Measurements from ENCODE around the gene CXCL9. TPM values are rescaled to one million over a fixed set of nuclear protein-coding genes. Genes with fewer than 3 reads are reported as not detected.

Gene CXCL9
- total RNA-seq, 2 donors from 2014 or later, result not detected

DNA sequence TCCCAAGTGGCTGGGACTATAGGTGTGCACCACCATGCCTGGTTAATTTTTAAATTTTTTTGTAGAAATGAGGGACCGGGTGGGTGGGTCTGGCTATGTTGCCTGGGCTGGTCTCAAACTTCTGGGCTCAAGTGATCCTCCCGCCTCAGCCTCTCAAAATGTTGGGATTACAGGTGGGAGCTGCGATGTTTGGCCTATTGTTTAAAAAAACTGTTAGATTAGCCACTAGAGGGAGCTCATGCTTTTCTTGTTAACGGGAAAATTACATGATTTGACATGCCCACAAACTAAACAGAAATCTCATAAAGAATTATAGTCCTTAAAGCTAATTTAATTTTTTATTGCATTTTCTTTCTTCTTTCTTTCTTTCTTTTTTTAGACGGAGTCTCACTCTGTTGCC is 11.6 kb downstream of the CXCL9 start:
- peak; percentile 61 for DNase-seq
- H3K9me3 Mint-ChIP-seq, result peaks cover 6% of the 10 kb centered on the region
- H3K4me1 ChIP-seq (ENCODE audit: control insufficient read depth, insufficient read depth, low read length), result peaks cover 4% of the 10 kb centered on the region
- no peak overlapping the region for H3K9ac ChIP-seq (ENCODE audit: extremely low read depth, low read length, poor library complexity, severe bottlenecking)
- peaks cover 6% of the 10 kb centered on the region for H3K27me3 ChIP-seq (ENCODE audit: control insufficient read depth, insufficient read depth, low read length, poor library complexity, severe bottlenecking)
- WGBS, 2 experiments (ENCODE audit: insufficient coverage in 1 of 2, insufficient read length in 1 of 2), result 29 to 30% methylated on average over 2 to 5 of the region's 5 CpGs
- no peak overlapping the region for H3K27ac ChIP-seq (ENCODE audit: low read depth, low read length)
- H3K36me3 Mint-ChIP-seq (ENCODE audit: low read depth), result no peaks in the 10 kb centered on the region
- no peaks in the 10 kb centered on the region for H3K36me3 ChIP-seq (ENCODE audit: control insufficient read depth, insufficient read depth, low read length)
- no peak overlapping the region for H3K27ac Mint-ChIP-seq
- H3K9me3 ChIP-seq (ENCODE audit: control insufficient read depth, low read length), result peaks cover 4% of the 10 kb centered on the region
- H3K4me1 Mint-ChIP-seq, result peaks cover 13% of the 10 kb centered on the region
- TF ChIP-seq, protein P1, sequence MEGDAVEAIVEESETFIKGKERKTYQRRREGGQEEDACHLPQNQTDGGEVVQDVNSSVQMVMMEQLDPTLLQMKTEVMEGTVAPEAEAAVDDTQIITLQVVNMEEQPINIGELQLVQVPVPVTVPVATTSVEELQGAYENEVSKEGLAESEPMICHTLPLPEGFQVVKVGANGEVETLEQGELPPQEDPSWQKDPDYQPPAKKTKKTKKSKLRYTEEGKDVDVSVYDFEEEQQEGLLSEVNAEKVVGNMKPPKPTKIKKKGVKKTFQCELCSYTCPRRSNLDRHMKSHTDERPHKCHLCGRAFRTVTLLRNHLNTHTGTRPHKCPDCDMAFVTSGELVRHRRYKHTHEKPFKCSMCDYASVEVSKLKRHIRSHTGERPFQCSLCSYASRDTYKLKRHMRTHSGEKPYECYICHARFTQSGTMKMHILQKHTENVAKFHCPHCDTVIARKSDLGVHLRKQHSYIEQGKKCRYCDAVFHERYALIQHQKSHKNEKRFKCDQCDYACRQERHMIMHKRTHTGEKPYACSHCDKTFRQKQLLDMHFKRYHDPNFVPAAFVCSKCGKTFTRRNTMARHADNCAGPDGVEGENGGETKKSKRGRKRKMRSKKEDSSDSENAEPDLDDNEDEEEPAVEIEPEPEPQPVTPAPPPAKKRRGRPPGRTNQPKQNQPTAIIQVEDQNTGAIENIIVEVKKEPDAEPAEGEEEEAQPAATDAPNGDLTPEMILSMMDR (conservative IDR thresholded peaks at IDR 0.05), result peak; percentile 86
- no peak overlapping the region for H3K4me3 Mint-ChIP-seq
- H3K4me3 ChIP-seq (ENCODE audit: low read length), result no peak overlapping the region
- peaks cover 21% of the 10 kb centered on the region for H3K27me3 Mint-ChIP-seq (ENCODE audit: insufficient read depth)

DNA sequence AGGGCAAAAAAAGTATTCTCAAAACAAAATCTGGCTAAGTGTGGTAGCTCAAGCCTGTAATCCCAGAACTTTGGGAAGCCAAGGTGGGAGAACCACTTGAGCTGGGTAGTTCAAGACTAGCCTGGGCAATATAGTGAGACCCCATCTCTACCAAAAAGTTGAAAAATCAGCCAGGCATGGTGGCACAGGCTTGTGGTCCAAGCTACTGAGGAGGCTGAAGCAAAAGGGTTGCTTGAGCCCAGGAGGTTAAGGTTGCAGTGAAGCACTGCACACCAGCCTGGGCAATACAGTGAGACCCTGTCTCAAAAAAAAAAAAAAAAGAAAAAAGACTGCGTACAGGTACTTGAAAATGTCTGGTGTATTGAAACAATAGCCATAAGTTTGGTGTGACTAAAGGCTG is 14.8 kb downstream of the CXCL9 start:
- no peaks in the 10 kb centered on the region for H3K4me1 ChIP-seq (ENCODE audit: control insufficient read depth, insufficient read depth, low read length)
- Mint-ChIP-seq H3K27me3 (ENCODE audit: insufficient read depth) (peaks cover 21% of the 10 kb centered on the region), H3K27ac (no peak overlapping the region), H3K4me1 (peaks cover 17% of the 10 kb centered on the region), H3K9me3 (peaks cover 6% of the 10 kb centered on the region), H3K4me3 (no peak overlapping the region), H3K36me3 (ENCODE audit: low read depth) (peaks cover 9% of the 10 kb centered on the region)
- H3K4me3 ChIP-seq (ENCODE audit: low read length), result no peak overlapping the region
- H3K27ac ChIP-seq (ENCODE audit: low read depth, low read length), result no peak overlapping the region
- no peak overlapping the region for H3K9ac ChIP-seq (ENCODE audit: extremely low read depth, low read length, poor library complexity, severe bottlenecking)
- 92 to 100% methylated on average over 1 of the region's 1 CpG for WGBS, 2 experiments (ENCODE audit: insufficient coverage in 1 of 2, insufficient read length in 1 of 2)
- peaks cover 6% of the 10 kb centered on the region for H3K27me3 ChIP-seq (ENCODE audit: control insufficient read depth, insufficient read depth, low read length, poor library complexity, severe bottlenecking)
- H3K9me3 ChIP-seq (ENCODE audit: control insufficient read depth, low read length), result peaks cover 4% of the 10 kb centered on the region
- peaks cover 8% of the 10 kb centered on the region for H3K36me3 ChIP-seq (ENCODE audit: control insufficient read depth, insufficient read depth, low read length)
- TF ChIP-seq, protein P1 (conservative IDR thresholded peaks at IDR 0.05), result no peak
- DNase-seq, result no peak

DNA sequence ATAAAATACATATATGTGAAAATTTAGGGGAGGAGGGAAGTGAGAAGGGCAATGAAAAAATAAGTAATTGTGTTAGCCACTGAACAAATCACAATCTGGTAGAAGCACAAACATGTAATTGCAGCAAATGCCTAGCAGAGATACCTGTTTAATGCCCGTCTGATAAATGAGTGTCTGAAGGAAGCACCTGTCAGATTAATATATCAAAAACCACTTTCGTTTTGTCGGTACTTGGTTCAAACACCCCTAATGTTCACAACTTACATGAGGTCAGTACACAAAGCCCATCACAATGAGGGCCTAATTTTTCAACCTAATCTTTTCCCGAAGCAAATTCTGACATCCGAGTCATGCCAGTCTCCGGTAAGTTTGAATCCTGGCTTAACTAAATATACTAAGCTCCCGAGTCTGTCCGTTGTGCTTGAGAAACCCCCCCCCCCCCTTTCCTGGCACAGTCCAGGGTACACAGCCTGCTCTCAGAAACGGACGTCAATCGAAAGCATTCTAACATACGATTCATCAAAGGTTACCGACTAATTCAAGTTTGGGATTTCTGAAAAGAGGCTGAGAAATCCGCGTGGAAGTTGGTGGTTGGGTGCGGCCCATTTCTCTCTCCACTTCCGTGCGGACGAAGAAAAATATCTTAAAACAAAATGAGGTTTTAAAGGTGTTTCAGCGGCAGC is 17.3 kb downstream of the CXCL9 start:
- WGBS, 2 experiments (ENCODE audit: insufficient coverage in 1 of 2, insufficient read length in 1 of 2), result 5% methylated on average over 8 to 20 of the region's 20 CpGs

More for the DNA sequence above, 17.3 kb downstream of the CXCL9 start:
- Mint-ChIP-seq H3K27me3 (ENCODE audit: insufficient read depth) (peaks cover 18% of the 10 kb centered on the region), H3K9me3 (peaks cover 6% of the 10 kb centered on the region), H3K4me1 (peaks cover 14% of the 10 kb centered on the region), H3K36me3 (ENCODE audit: low read depth) (peaks cover 13% of the 10 kb centered on the region), H3K4me3 (peak overlapping the region; percentile 88), H3K27ac (peak overlapping the region; percentile 86)
- DNase-seq, result no peak
- H3K36me3 ChIP-seq (ENCODE audit: control insufficient read depth, insufficient read depth, low read length), result peaks cover 8% of the 10 kb centered on the region
- no peak overlapping the region for H3K27ac ChIP-seq (ENCODE audit: low read depth, low read length)
- TF ChIP-seq, protein P1 (conservative IDR thresholded peaks at IDR 0.05), result no peak
- H3K4me1 ChIP-seq (ENCODE audit: control insufficient read depth, insufficient read depth, low read length), result no peaks in the 10 kb centered on the region
- peaks cover 4% of the 10 kb centered on the region for H3K9me3 ChIP-seq (ENCODE audit: control insufficient read depth, low read length)
- peak overlapping the region; percentile 95 for H3K4me3 ChIP-seq (ENCODE audit: low read length)
- peak overlapping the region; percentile 77 for H3K9ac ChIP-seq (ENCODE audit: extremely low read depth, low read length, poor library complexity, severe bottlenecking)
- peaks cover 4% of the 10 kb centered on the region for H3K27me3 ChIP-seq (ENCODE audit: control insufficient read depth, insufficient read depth, low read length, poor library complexity, severe bottlenecking)

Data from endodermal cell (in vitro differentiated cells).